OCI-LY7 (cell line): Measurements from ENCODE around the gene SPATS1.

ENCODE experiments used
- EZH2phosphoT487 ChIP-seq: fragments of 200-600 bp; sonication (generic); IDR thresholded peaks from 2 replicates; pipeline ENCODE4 v1.6.1; 2018; ENCODE audit warnings: low read depth, borderline replicate concordance, mild to moderate bottlenecking, mixed run types, antibody characterized with exemption, low read length, moderate library complexity, mixed read lengths
- TF ChIP-seq, protein P1 (sequence below): fragments of 200-600 bp; sonication (generic); conservative IDR thresholded peaks from 2 replicates; pipeline ENCODE4 v1.5.1; 2014; ENCODE audit warnings: mild to moderate bottlenecking, antibody characterized with exemption, low read length, moderate library complexity, mixed read lengths

DNA sequence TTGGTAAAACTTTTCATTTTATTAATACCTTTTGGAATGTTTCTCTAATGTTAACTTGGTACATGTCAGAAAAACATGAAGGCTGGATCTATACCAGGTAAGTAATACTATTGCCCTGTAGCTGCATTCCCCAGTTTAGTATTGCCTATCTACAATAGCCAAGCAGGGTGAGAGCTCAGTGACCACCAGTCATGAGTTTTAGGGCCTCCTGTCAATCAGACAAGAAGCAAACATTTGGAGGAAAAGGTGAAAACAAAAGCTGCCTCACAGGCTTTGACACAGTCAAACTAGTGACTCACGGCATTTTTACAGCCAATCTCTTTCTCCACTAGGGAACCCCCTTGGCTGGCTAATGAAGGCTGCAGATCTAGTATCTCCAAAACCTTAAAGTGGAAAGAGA lies 35.5 kb downstream of the SPATS1 start:
- TF ChIP-seq, protein P1, sequence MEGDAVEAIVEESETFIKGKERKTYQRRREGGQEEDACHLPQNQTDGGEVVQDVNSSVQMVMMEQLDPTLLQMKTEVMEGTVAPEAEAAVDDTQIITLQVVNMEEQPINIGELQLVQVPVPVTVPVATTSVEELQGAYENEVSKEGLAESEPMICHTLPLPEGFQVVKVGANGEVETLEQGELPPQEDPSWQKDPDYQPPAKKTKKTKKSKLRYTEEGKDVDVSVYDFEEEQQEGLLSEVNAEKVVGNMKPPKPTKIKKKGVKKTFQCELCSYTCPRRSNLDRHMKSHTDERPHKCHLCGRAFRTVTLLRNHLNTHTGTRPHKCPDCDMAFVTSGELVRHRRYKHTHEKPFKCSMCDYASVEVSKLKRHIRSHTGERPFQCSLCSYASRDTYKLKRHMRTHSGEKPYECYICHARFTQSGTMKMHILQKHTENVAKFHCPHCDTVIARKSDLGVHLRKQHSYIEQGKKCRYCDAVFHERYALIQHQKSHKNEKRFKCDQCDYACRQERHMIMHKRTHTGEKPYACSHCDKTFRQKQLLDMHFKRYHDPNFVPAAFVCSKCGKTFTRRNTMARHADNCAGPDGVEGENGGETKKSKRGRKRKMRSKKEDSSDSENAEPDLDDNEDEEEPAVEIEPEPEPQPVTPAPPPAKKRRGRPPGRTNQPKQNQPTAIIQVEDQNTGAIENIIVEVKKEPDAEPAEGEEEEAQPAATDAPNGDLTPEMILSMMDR: no peak
- TF ChIP-seq EZH2phosphoT487: no peak
